ENCODE measurements around the gene CCDC192.

Gene CCDC192

DNA sequence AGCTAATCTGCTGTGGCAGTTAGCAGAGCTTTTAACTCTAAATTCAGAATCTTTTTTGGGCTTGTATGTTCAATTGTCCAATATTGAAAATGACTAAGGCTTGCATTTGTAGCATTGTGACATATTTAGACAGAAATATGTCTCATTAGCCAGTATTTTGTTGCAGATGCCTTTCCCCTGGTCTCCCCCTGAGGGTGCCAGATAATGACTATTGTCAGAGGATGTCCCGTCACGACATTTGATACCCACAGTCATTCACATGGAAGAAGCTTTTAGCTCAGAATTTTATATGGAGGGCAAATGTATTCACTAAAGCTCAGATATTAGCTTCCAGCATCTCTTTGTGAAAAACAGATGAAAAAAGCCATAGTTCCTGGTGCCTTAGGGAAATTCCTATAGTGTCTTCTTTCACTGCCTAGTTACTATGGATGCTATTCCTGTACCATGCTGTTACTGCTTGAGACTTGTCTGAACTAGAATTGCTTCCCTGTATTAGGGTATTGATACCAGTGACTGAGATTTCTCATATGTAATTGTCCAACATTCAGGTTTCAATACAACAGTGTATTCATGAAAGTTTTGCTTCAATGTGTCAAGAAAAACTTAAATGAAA lies 96.2 kb downstream of the CCDC192 start:
- ChIA-PET POLR2A (no interaction called here), CTCF (interaction anchor here (0.6 kb wide), 1 partner anchor 396 kb away, joined by 3 read pairs; no protein-coding TSS in a partner anchor)
- H3K4me3 ChIP-seq (ENCODE audit: low read depth, low read length), result no peak overlapping the region
- H3K36me3 ChIP-seq (ENCODE audit: control insufficient read depth in 2 of 2, insufficient read depth in 1 of 2, low read length in 2 of 2), result no peaks in the 10 kb centered on the region
- no peaks in the 10 kb centered on the region for H3K4me1 ChIP-seq (ENCODE audit: control insufficient read depth, insufficient read depth, low read length)
- H3K27ac ChIP-seq (ENCODE audit: extremely low read depth, low read depth, low read length), result no peak overlapping the region
- TF ChIP-seq ZNF37A (tag by site-specific recombination; IDR thresholded peaks at IDR 0.05) (no peak), ZNF514 (tag by site-specific recombination; IDR thresholded peaks at IDR 0.05) (no peak), HOXD13 (CRISPR knock-in tag; IDR thresholded peaks at IDR 0.05; ENCODE audit: borderline replicate concordance) (no peak), ZNF121 (tag by site-specific recombination; IDR thresholded peaks at IDR 0.05) (no peak), SCRT2 (tag by site-specific recombination; IDR thresholded peaks at IDR 0.05) (no peak), TCF7L2 (IDR thresholded peaks at IDR 0.05; ENCODE audit: borderline replicate concordance, low read depth, low read length) (no peak), ZNF830 (tag by site-specific recombination; IDR thresholded peaks at IDR 0.05; ENCODE audit: low read depth) (no peak), SP3 (tag by site-specific recombination; IDR thresholded peaks at IDR 0.05) (no peak), ZNF311 (tag by site-specific recombination; IDR thresholded peaks at IDR 0.05; ENCODE audit: borderline replicate concordance) (no peak), ZNF664 (tag by site-specific recombination; IDR thresholded peaks at IDR 0.05) (no peak), OSR2 (tag by site-specific recombination; IDR thresholded peaks at IDR 0.05) (no peak), ZNF112 (tag by site-specific recombination; IDR thresholded peaks at IDR 0.05) (no peak), TRIM28 (IDR thresholded peaks at IDR 0.05; ENCODE audit: borderline replicate concordance, low read length) (no peak), HOXC10 (CRISPR knock-in tag; IDR thresholded peaks at IDR 0.05) (no peak), GLI2 (tag by site-specific recombination; IDR thresholded peaks at IDR 0.05; ENCODE audit: borderline replicate concordance, low read depth) (no peak)
- TF ChIP-seq, protein P1, sequence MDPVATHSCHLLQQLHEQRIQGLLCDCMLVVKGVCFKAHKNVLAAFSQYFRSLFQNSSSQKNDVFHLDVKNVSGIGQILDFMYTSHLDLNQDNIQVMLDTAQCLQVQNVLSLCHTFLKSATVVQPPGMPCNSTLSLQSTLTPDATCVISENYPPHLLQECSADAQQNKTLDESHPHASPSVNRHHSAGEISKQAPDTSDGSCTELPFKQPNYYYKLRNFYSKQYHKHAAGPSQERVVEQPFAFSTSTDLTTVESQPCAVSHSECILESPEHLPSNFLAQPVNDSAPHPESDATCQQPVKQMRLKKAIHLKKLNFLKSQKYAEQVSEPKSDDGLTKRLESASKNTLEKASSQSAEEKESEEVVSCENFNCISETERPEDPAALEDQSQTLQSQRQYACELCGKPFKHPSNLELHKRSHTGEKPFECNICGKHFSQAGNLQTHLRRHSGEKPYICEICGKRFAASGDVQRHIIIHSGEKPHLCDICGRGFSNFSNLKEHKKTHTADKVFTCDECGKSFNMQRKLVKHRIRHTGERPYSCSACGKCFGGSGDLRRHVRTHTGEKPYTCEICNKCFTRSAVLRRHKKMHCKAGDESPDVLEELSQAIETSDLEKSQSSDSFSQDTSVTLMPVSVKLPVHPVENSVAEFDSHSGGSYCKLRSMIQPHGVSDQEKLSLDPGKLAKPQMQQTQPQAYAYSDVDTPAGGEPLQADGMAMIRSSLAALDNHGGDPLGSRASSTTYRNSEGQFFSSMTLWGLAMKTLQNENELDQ (tag by site-specific recombination; IDR thresholded peaks at IDR 0.05; ENCODE audit: low read depth), result no peak
- TF ChIP-seq, protein P2, sequence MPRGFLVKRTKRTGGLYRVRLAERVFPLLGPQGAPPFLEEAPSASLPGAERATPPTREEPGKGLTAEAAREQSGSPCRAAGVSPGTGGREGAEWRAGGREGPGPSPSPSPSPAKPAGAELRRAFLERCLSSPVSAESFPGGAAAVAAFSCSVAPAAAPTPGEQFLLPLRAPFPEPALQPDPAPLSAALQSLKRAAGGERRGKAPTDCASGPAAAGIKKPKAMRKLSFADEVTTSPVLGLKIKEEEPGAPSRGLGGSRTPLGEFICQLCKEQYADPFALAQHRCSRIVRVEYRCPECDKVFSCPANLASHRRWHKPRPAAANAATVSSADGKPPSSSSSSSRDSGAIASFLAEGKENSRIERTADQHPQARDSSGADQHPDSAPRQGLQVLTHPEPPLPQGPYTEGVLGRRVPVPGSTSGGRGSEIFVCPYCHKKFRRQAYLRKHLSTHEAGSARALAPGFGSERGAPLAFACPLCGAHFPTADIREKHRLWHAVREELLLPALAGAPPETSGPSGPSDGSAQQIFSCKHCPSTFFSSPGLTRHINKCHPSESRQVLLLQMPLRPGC (tag by site-specific recombination; IDR thresholded peaks at IDR 0.05), result no peak
- TF ChIP-seq, protein P3, sequence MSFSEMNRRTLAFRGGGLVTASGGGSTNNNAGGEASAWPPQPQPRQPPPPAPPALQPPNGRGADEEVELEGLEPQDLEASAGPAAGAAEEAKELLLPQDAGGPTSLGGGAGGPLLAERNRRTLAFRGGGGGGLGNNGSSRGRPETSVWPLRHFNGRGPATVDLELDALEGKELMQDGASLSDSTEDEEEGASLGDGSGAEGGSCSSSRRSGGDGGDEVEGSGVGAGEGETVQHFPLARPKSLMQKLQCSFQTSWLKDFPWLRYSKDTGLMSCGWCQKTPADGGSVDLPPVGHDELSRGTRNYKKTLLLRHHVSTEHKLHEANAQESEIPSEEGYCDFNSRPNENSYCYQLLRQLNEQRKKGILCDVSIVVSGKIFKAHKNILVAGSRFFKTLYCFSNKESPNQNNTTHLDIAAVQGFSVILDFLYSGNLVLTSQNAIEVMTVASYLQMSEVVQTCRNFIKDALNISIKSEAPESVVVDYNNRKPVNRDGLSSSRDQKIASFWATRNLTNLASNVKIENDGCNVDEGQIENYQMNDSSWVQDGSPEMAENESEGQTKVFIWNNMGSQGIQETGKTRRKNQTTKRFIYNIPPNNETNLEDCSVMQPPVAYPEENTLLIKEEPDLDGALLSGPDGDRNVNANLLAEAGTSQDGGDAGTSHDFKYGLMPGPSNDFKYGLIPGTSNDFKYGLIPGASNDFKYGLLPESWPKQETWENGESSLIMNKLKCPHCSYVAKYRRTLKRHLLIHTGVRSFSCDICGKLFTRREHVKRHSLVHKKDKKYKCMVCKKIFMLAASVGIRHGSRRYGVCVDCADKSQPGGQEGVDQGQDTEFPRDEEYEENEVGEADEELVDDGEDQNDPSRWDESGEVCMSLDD (tag by site-specific recombination; IDR thresholded peaks at IDR 0.05), result no peak
- no peaks in the 10 kb centered on the region for H3K9me3 ChIP-seq (ENCODE audit: control insufficient read depth, insufficient read depth, low read depth, low read length)

DNA sequence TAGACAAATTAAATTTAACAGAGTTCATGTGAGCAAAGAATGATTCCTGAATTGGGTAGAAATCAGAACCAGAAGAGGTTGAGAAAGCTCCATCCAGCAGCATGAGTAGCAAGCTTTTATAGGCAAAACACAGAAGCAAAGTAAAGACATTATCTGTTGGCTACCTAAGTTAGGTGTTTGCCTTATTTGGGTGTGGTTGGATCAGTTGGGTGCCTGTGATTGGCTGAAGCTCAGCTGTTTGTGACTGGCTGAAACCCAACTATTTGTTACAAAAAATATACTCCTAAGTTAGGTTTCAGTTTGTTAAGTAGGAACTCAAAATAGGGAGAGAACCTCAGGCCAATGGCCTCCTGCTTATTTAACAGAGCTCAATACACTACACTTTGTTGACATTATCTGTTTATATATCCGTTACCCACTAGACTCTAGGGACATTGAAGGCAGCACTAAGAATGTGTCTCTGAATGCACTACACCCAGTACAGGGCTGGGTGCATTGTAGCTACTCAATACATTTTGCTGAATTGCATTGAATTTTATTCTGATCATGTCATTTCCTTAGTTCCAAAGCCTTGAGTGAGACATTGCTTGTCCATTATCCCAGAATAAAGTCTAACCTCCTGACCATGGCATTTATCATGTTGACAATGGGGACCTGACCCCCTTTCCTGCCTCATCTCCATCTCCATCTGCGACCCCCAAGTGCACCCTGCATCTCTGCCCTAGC lies 98.7 kb downstream of the CCDC192 start:
- H3K4me3 ChIP-seq (ENCODE audit: low read depth, low read length), result no peak overlapping the region
- H3K4me1 ChIP-seq (ENCODE audit: control insufficient read depth, insufficient read depth, low read length), result no peaks in the 10 kb centered on the region
- no peaks in the 10 kb centered on the region for H3K36me3 ChIP-seq (ENCODE audit: control insufficient read depth in 2 of 2, insufficient read depth in 1 of 2, low read length in 2 of 2)
- ChIA-PET POLR2A (no interaction called here), CTCF (no interaction called here)
- H3K9me3 ChIP-seq (ENCODE audit: control insufficient read depth, insufficient read depth, low read depth, low read length), result no peaks in the 10 kb centered on the region
- no peak overlapping the region for H3K27ac ChIP-seq (ENCODE audit: extremely low read depth, low read depth, low read length)
- no peak for TF ChIP-seq ZNF571 (tag by site-specific recombination; IDR thresholded peaks at IDR 0.05)
- TF ChIP-seq ZNF558 (tag by site-specific recombination; IDR thresholded peaks at IDR 0.05), result no peak
- TF ChIP-seq HOXA7 (CRISPR knock-in tag; IDR thresholded peaks at IDR 0.05; ENCODE audit: borderline replicate concordance), result no peak
- TF ChIP-seq, protein P4, sequence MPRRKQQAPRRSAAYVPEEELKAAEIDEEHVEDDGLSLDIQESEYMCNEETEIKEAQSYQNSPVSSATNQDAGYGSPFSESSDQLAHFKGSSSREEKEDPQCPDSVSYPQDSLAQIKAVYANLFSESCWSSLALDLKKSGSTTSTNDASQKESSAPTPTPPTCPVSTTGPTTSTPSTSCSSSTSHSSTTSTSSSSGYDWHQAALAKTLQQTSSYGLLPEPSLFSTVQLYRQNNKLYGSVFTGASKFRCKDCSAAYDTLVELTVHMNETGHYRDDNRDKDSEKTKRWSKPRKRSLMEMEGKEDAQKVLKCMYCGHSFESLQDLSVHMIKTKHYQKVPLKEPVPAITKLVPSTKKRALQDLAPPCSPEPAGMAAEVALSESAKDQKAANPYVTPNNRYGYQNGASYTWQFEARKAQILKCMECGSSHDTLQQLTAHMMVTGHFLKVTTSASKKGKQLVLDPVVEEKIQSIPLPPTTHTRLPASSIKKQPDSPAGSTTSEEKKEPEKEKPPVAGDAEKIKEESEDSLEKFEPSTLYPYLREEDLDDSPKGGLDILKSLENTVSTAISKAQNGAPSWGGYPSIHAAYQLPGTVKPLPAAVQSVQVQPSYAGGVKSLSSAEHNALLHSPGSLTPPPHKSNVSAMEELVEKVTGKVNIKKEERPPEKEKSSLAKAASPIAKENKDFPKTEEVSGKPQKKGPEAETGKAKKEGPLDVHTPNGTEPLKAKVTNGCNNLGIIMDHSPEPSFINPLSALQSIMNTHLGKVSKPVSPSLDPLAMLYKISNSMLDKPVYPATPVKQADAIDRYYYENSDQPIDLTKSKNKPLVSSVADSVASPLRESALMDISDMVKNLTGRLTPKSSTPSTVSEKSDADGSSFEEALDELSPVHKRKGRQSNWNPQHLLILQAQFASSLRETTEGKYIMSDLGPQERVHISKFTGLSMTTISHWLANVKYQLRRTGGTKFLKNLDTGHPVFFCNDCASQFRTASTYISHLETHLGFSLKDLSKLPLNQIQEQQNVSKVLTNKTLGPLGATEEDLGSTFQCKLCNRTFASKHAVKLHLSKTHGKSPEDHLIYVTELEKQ (tag by site-specific recombination; IDR thresholded peaks at IDR 0.05; ENCODE audit: borderline replicate concordance), result no peak
- no peak for TF ChIP-seq SETDB1 (IDR thresholded peaks at IDR 0.05; ENCODE audit: insufficient read length, low read length)
